HEK293 (cell line): ENCODE measurements around the gene FKRP.
A peak's percentile ranks its signal among the peaks of the same experiment; 100 is the strongest.
"Not testable (repeated sequence)": the region's sequence is repeated elsewhere in the genome, so short reads cannot be mapped to it uniquely, and the experiment has no call there.

Experiments
- CTCF ChIA-PET: fragments of 350-600 bp; formaldehyde crosslinking; extraction: SDS; loops from one replicate; lab custom pipeline; 2021; ENCODE audit warnings: antibody characterized with exemption; lab: Yijun Ruan, JAX
- POLR2A ChIA-PET: fragments of 300-600 bp; formaldehyde crosslinking; extraction: SDS; loops from one replicate; lab custom pipeline; 2020; ENCODE audit warnings: antibody characterized with exemption, inconsistent platforms; lab: Yijun Ruan, JAX
- H3K27ac ChIP-seq: fragments of 200-500 bp; sonication (Bioruptor generic); 2 replicates; pipeline ENCODE4 v1.5.1; 2014; ENCODE audit warnings: low read depth, low read length, control low read depth, inconsistent platforms; ENCODE audit errors: extremely low read depth
- H3K36me3 ChIP-seq, 2 experiments: fragments of 200-500 bp in 1 of 2; sonication (Bioruptor generic) in 1 of 2; 1 replicate in 1 of 2; 2 replicates in 1 of 2; pipeline ENCODE4 v1.5.1; 2014 to 2017; ENCODE audit warnings: inconsistent platforms in 2 of 2, low read length in 2 of 2; ENCODE audit not compliant: control insufficient read depth in 2 of 2, insufficient read depth in 1 of 2
- H3K4me1 ChIP-seq: fragments of 200-500 bp; sonication (Bioruptor generic); 2 replicates; pipeline ENCODE4 v1.5.1; 2014; ENCODE audit warnings: mild to moderate bottlenecking, low read length, inconsistent platforms; ENCODE audit not compliant: control insufficient read depth, insufficient read depth
- H3K4me3 ChIP-seq: 2 replicates; pipeline ENCODE4 v1.5.1; 2011; ENCODE audit warnings: low read depth, mild to moderate bottlenecking, control low read depth, low read length, moderate library complexity
- H3K9me3 ChIP-seq: fragments of 200-500 bp; sonication (Bioruptor generic); 2 replicates; pipeline ENCODE4 v1.5.1; 2014; ENCODE audit warnings: low read depth, low read length, inconsistent platforms; ENCODE audit not compliant: control insufficient read depth, insufficient read depth
- REPIN1 ChIP-seq: fragments of 450-650 bp; formaldehyde crosslinking; IDR thresholded peaks from 2 replicates; pipeline ENCODE4 v1.5.1; 2017; ENCODE audit warnings: missing biosample characterization, missing genetic modification characterization, low read depth
- SCRT2 ChIP-seq: fragments of 450-650 bp; formaldehyde crosslinking; IDR thresholded peaks from 2 replicates; pipeline ENCODE4 v1.5.1; 2016; ENCODE audit warnings: missing biosample characterization, missing genetic modification characterization
- ZBTB48 ChIP-seq: fragments of 450-650 bp; formaldehyde crosslinking; IDR thresholded peaks from 2 replicates; pipeline ENCODE4 v1.5.1; 2016; ENCODE audit warnings: missing biosample characterization, missing genetic modification characterization
- ZFHX2 ChIP-seq: fragments of 450-650 bp; formaldehyde crosslinking; conservative IDR thresholded peaks from 2 replicates; pipeline ENCODE4 v1.5.1; 2016; ENCODE audit warnings: missing biosample characterization, missing genetic modification characterization
- ZFP3 ChIP-seq: fragments of 450-650 bp; formaldehyde crosslinking; IDR thresholded peaks from 2 replicates; pipeline ENCODE4 v1.5.1; 2016; ENCODE audit warnings: low read depth, missing biosample characterization, missing genetic modification characterization
- ZNF121 ChIP-seq: fragments of 450-650 bp; formaldehyde crosslinking; IDR thresholded peaks from 2 replicates; pipeline ENCODE4 v1.5.1; 2016; ENCODE audit warnings: missing biosample characterization, missing genetic modification characterization
- ZNF138 ChIP-seq: fragments of 450-650 bp; formaldehyde crosslinking; IDR thresholded peaks from 2 replicates; pipeline ENCODE4 v1.5.1; 2016; ENCODE audit warnings: missing biosample characterization, missing genetic modification characterization, borderline replicate concordance
- ZNF175 ChIP-seq: fragments of 450-650 bp; formaldehyde crosslinking; IDR thresholded peaks from 2 replicates; pipeline ENCODE4 v1.5.1; 2016; ENCODE audit warnings: missing biosample characterization, missing genetic modification characterization
- ZNF292 ChIP-seq: fragments of 450-650 bp; formaldehyde crosslinking; IDR thresholded peaks from 2 replicates; pipeline ENCODE4 v1.5.1; 2016; ENCODE audit warnings: low read depth, missing biosample characterization, missing genetic modification characterization, borderline replicate concordance
- ZNF473 ChIP-seq: fragments of 450-650 bp; formaldehyde crosslinking; IDR thresholded peaks from 2 replicates; pipeline ENCODE4 v1.5.1; 2017; ENCODE audit warnings: missing biosample characterization, missing genetic modification characterization
- ZNF571 ChIP-seq: fragments of 450-650 bp; formaldehyde crosslinking; IDR thresholded peaks from 2 replicates; pipeline ENCODE4 v1.5.0; 2017; ENCODE audit warnings: missing biosample characterization, missing genetic modification characterization
- ZNF600 ChIP-seq: fragments of 450-650 bp; formaldehyde crosslinking; IDR thresholded peaks from 2 replicates; pipeline ENCODE4 v1.5.1; 2016; ENCODE audit warnings: missing biosample characterization, missing genetic modification characterization
- ZNF623 ChIP-seq: fragments of 450-650 bp; formaldehyde crosslinking; IDR thresholded peaks from 2 replicates; pipeline ENCODE4 v1.5.1; 2016; ENCODE audit warnings: missing biosample characterization, missing genetic modification characterization
- ZNF701 ChIP-seq: fragments of 450-650 bp; formaldehyde crosslinking; IDR thresholded peaks from 2 replicates; pipeline ENCODE4 v1.5.1; 2016; ENCODE audit warnings: missing biosample characterization, missing genetic modification characterization
- TF ChIP-seq, protein P1 (sequence below): fragments of 450-650 bp; formaldehyde crosslinking; IDR thresholded peaks from 2 replicates; pipeline ENCODE4 v1.5.1; 2016; ENCODE audit warnings: missing biosample characterization, missing genetic modification characterization
- TF ChIP-seq, protein P2 (sequence below): fragments of 450-650 bp; formaldehyde crosslinking; IDR thresholded peaks from 2 replicates; pipeline ENCODE4 v1.5.1; 2016; ENCODE audit warnings: missing biosample characterization, missing genetic modification characterization
- TF ChIP-seq, protein P3 (sequence below): fragments of 450-650 bp; formaldehyde crosslinking; optimal IDR thresholded peaks from 2 replicates; pipeline ENCODE3; 2016; ENCODE audit warnings: missing biosample characterization, mild to moderate bottlenecking, missing genetic modification characterization

The FKRP gene

DNA sequence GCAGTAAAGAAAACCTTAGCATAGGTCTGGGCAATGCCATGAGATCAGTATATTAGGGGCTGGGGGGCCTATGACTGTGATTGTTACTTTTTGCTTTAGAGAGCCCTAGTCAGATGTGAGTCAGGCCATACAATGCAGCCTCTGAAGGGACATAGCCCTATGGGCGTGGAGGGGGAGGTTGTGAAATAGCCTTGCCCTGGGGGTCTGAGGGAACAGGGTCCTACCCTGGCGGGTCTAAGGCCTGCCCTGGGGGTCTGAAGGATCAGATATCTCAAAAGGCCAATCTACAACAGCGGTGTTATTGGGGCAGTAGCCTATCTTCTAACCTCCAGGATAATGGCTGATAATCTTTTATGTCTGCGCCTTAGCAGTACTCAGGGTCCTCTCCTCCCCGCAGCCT is 56.3 kb downstream of the FKRP start:
- ChIA-PET POLR2A (no interaction called here), CTCF (no interaction called here)
- no peak overlapping the region for H3K27ac ChIP-seq
- no peak overlapping the region for H3K4me3 ChIP-seq
- H3K9me3 ChIP-seq: no peaks in the 10 kb centered on the region
- TF ChIP-seq ZFP3 (tag by site-specific recombination): no peak
- no peak for TF ChIP-seq SCRT2 (tag by site-specific recombination)
- no peak for TF ChIP-seq REPIN1 (tag by site-specific recombination)
- TF ChIP-seq ZNF571: no peak
- TF ChIP-seq ZNF623 (tag by site-specific recombination): no peak
- H3K4me1 ChIP-seq: no peaks in the 10 kb centered on the region
- H3K36me3 ChIP-seq: no peaks in the 10 kb centered on the region

DNA sequence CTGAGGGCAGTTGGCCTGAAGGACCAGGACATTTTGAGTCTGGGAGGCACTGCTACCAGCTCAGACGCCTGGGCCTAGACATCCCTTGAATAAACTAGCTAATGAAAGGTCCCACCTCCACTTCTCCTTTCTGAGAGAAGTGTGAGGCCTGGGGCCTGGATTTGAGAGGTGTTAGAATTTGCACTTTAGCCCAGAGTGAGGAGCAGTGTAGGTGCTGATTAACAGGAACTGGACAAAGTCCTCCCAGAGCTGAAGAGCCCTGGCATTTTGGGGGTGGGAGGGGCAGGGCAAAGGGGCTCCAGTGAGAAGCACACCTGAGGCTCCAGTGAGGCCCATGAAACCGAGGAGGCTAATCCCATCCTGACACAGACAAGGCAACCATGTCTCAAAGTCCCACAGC is 57.7 kb downstream of the FKRP start:
- Histone ChIP-seq H3K4me1 (no peaks in the 10 kb centered on the region), H3K4me3 (no peak overlapping the region), H3K9me3 (no peaks in the 10 kb centered on the region), H3K36me3 (no peaks in the 10 kb centered on the region), H3K27ac (no peak overlapping the region)
- ChIA-PET CTCF (interaction anchor here (1.0 kb wide), 1 partner anchor 19 kb away, joined by 3 read pairs; no protein-coding TSS in a partner anchor), POLR2A (no interaction called here)
- 0 out of 2 replicates have a peak, but pooled peaks have one; percentile 4 for TF ChIP-seq ZNF121 (tag by site-specific recombination)
- TF ChIP-seq, protein P1, sequence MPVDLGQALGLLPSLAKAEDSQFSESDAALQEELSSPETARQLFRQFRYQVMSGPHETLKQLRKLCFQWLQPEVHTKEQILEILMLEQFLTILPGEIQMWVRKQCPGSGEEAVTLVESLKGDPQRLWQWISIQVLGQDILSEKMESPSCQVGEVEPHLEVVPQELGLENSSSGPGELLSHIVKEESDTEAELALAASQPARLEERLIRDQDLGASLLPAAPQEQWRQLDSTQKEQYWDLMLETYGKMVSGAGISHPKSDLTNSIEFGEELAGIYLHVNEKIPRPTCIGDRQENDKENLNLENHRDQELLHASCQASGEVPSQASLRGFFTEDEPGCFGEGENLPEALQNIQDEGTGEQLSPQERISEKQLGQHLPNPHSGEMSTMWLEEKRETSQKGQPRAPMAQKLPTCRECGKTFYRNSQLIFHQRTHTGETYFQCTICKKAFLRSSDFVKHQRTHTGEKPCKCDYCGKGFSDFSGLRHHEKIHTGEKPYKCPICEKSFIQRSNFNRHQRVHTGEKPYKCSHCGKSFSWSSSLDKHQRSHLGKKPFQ (tag by site-specific recombination): no peak
- TF ChIP-seq, protein P2, sequence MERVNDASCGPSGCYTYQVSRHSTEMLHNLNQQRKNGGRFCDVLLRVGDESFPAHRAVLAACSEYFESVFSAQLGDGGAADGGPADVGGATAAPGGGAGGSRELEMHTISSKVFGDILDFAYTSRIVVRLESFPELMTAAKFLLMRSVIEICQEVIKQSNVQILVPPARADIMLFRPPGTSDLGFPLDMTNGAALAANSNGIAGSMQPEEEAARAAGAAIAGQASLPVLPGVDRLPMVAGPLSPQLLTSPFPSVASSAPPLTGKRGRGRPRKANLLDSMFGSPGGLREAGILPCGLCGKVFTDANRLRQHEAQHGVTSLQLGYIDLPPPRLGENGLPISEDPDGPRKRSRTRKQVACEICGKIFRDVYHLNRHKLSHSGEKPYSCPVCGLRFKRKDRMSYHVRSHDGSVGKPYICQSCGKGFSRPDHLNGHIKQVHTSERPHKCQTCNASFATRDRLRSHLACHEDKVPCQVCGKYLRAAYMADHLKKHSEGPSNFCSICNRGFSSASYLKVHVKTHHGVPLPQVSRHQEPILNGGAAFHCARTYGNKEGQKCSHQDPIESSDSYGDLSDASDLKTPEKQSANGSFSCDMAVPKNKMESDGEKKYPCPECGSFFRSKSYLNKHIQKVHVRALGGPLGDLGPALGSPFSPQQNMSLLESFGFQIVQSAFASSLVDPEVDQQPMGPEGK (tag by site-specific recombination): no peak
- no peak for TF ChIP-seq ZNF292

DNA sequence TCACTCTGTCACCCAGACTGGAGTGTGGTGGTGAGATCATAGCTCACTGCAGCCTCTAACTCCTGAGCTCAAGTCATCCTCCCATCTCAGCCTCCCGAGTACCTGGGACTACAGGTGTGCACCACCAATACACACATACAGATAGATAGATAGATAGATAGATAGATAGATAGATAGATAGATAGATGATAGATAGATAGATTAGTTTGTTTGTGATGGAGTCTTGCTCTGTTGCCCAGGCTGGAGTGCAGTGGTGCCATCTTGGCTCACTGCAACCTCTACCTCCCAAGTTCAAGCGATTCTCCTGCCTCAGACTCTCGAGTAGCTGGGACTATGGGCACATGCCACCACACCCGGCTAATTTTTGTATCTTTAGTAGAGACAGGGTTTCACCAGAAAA is 58.6 kb downstream of the FKRP start:
- H3K4me1 ChIP-seq, H3K27ac ChIP-seq, H3K9me3 ChIP-seq, H3K36me3 ChIP-seq, H3K4me3 ChIP-seq: not testable (repeated sequence)
- CTCF ChIA-PET: interaction anchor here (0.6 kb wide), 1 partner anchor 47 kb away, joined by 6 read pairs; no protein-coding TSS in a partner anchor
- POLR2A ChIA-PET: interaction anchor here (2.0 kb wide), 1 partner anchor 16 kb away, joined by 18 read pairs; the partner anchor contains the start of gene SLC1A5

DNA sequence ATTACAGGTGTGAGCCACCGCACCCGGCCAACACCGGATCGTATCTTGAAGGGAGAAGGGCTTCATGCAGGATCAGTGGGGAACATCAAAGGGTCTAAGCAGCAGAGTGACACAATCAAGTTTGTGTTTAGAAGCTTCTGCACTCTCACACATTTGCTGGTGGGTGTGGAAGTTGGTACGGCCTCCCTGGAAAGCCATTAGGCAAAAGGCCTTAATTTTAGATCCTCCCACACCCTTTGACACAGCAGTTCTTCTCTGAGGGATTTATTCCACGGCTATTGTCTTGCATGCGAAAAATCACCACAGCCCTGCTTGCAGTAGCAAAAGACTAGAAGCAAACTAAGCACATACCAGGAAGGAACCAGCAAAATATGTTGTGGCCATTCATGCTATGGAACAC is 60.8 kb downstream of the FKRP start:
- ChIA-PET CTCF (interaction anchor here (0.7 to 1.0 kb wide), 3 partner anchors 22 to 39 kb away, joined by 3 to 4 read pairs (median 3); no protein-coding TSS in a partner anchor), POLR2A (no interaction called here)
- TF ChIP-seq ZFHX2 (tag by site-specific recombination) (peak; percentile 52), ZNF138 (tag by site-specific recombination) (no peak), ZNF175 (tag by site-specific recombination) (no peak), ZNF701 (tag by site-specific recombination) (no peak), ZNF473 (tag by site-specific recombination) (no peak), SCRT2 (tag by site-specific recombination) (no peak), ZBTB48 (tag by site-specific recombination) (no peak), ZNF600 (tag by site-specific recombination) (no peak)
- TF ChIP-seq, protein P3, sequence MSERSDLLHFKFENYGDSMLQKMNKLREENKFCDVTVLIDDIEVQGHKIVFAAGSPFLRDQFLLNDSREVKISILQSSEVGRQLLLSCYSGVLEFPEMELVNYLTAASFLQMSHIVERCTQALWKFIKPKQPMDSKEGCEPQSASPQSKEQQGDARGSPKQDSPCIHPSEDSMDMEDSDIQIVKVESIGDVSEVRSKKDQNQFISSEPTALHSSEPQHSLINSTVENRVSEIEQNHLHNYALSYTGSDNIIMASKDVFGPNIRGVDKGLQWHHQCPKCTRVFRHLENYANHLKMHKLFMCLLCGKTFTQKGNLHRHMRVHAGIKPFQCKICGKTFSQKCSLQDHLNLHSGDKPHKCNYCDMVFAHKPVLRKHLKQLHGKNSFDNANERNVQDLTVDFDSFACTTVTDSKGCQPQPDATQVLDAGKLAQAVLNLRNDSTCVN (tag by site-specific recombination): no peak
- Histone ChIP-seq H3K4me1 (no peaks in the 10 kb centered on the region), H3K9me3 (no peaks in the 10 kb centered on the region), H3K27ac (no peak overlapping the region), H3K36me3 (no peaks in the 10 kb centered on the region), H3K4me3 (no peak overlapping the region)
